Stromal cell of bone marrow (primary cell): ENCODE data around the gene HIVEP3.
"Not testable (repeated sequence)": the region's sequence is repeated elsewhere in the genome, so short reads cannot be mapped to it uniquely, and the experiment has no call there.

Source experiments
- DNase-seq: peaks from one replicate; pipeline ENCODE4 v3.0.0-alpha.2; 2012; ENCODE audit warnings: low read depth

Gene HIVEP3

DNA sequence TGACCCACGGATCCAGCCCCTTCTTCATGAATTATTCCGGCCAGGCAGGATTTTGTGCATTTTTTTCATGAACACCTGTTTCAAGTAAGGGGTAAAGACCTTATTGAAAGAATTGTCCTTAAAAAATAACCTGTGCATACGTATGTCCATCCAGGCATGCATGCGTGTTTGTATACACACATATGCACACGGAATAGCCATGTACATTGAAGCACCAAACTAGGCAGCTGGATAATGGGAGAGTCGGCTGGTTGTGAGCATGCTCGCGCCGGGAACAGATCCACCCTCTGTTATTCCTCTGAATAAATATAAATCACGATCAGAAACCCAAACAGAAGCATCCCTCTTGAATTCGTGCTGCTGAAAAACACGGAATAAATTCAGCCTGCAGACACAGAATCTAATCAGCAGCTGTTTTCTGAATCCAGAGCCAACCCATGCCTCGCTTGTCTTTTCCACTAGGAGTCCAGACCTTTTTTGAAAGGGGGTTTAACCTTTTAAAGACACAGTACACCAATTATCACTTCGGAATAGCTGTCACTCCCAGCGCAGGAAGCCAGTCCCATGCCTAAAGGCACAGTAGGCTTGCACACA lies at the start of gene HIVEP3:
TSS of gene HIVEP3 (minus strand) at position 473 of the 594 bp plus-strand sequence.
- no peak for DNase-seq

DNA sequence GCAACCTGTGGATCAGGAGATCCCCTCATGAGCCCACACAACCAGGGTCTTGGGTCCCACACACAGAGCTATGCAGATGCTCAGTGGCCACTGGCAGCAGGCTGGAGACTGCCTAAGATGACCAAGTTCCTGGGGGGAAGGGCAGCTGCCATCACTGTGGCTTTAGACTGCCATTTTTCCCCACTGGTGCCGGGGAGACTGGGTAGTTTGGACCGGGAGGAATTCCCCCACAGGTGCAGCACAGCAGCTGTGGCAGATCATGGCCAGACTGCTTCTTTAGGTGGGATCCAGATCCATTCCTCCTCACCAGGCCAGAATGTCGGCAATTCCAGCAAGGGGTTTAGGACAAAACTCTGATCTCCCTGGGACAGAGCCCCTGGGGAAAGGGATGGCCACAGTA lies 45.7 kb upstream of the HIVEP3 start:
- no peak for DNase-seq

DNA sequence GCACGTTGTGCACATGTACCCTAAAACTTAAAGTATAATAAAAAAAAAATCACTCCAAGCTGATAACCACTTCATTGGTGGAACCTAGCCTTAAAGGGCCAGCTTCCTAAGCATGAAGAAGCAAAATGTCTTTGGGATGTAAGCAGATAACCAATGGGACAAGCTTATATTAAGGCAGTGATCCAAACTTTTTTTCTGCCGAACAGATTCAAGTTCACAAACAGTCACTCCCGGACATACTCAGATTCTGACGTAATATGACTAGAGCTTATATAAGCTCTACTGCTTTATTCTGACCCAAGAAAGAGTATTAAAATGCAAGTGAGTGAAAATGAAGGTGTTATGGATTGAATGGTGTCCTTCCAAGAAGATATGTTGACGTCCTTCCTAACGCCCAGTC lies 44.9 kb upstream of the HIVEP3 start:
- DNase-seq, result no peak

DNA sequence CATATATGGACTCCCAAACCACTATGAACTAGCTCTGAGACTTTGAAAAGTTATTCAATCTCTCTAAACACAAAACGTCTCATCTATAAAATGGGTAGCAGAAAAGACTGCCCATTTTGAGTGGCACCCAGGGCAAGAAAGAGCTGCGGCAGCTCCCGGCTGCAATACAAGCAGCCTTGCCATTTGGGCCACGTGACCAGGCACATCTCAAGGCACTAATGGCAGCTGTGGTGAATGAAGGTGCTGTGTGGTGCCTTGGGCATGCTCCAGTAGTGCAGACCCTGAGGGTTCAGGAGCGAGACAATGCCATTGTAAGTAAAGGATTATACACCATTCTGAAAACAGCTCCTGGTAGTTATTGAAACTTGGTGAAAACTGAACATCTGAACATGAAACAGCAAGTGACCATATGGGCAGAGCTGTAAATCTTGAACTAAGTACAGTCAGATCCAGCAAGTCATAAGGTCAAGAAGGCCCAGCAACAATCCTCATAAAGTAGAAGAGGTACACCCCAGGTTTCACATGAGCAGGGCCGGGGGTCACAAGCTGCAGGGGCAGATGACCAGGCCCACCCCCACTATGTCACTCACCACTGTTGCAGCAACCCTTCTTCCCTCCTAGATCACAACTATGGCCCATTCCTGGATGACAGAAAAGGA lies 39.4 kb upstream of the HIVEP3 start:
- DNase-seq, result no peak

- peak; percentile 43 for DNase-seq
Observed at GRCh38 chr1:41957568-41957967, 38.8 kb upstream of the HIVEP3 start.

DNA sequence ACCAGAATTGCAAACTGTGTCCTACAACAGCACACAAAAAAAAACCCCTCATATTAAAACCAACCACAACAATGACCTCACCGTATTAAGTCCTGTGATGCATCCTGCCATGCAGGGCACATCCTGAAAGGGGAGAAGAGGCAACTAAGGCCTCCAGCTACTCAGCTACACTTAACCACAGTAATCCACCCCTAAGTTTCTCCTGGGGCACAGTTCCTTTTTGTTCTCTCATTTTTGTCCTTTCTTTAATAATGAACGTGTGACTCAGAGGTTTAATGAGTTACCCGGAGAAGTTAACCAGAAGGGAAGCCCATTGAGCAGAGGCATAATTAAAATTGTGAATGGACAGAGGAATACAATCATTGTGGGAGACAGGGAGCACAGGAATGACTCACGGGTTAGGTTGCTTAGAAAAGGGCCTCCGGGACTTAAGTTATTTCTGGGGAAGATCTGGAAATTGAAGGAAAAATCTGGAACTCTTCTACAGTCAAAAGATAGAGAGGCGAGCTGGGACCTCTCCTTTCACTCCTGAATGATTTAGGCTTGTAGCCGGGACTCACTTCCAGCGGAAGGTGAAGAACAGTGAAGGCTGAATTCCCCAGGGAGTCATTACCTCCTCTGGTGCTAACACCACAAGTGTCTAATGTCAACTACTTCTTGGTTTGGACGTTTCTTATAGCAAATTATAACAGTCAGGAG lies 36.9 kb upstream of the HIVEP3 start:
- peak; percentile 86 for DNase-seq

- DNase-seq, result peak; percentile 6
Observed at GRCh38 chr1:41954533-41954944, 35.8 kb upstream of the HIVEP3 start.

GRCh38 chr1:41953291-41953690 lies 34.6 kb upstream of the HIVEP3 start:
- no peak for DNase-seq

GRCh38 chr1:41952208-41952607 lies 33.5 kb upstream of the HIVEP3 start:
- DNase-seq, result no peak

GRCh38 chr1:41951492-41951891 lies 32.8 kb upstream of the HIVEP3 start:
- not testable (repeated sequence) for DNase-seq

DNA sequence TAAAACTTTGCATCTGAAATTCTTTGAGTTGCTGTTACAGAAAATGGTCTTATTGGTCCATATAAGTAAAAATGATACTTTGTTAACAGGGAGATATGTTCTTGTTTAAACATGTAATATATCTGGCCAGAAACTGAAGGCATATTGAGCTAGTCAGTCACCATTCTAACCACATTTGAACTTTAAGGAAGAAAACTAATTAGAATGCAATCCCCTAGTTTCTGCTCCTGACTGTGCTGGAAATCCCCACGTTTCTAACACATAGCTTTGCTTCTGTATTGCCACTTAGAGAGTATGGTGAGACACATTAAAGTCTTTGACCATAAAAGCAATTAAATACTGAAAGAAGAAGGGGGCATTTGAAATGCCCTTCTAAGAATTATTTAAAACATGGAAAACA lies 32.1 kb upstream of the HIVEP3 start:
- no peak for DNase-seq

DNA sequence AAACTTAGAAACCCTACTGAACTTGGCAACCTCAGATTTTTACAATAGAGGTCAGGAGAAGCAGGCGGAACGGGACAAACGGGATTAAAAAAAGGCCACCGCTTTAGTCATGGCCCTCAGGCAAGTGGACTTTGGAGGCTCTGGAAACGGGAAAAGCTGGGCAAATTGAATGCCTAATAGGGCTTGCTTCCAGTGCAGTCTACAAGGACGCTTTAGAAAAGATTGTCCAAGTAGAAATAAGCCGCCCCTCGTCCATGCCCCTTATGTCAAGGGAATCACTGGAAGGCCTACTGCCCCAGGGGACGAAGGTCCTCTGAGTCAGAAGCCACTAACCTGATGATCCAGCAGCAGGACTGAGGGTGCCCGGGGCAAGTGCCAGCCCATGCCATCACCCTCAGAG lies 27.2 kb upstream of the HIVEP3 start:
- DNase-seq, result not testable (repeated sequence)

DNA sequence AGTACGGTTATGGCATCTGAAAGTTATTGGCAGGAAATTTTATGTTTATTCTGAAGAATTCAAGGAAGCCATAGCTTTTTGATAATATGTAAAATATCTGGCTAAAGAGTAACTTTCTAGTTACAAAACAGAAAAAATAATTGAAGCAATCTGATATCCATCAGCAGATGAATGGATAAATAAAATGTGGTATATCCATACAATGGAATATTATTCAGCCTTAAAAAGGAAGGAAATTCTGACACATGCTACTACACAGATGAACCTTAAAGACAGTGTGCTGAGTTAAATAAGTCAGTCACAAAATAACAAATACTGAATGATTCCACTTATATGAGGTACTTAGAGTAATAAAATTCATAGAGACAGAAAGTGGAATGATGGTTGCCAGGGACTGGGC lies 25.0 kb upstream of the HIVEP3 start:
- no peak for DNase-seq

DNA sequence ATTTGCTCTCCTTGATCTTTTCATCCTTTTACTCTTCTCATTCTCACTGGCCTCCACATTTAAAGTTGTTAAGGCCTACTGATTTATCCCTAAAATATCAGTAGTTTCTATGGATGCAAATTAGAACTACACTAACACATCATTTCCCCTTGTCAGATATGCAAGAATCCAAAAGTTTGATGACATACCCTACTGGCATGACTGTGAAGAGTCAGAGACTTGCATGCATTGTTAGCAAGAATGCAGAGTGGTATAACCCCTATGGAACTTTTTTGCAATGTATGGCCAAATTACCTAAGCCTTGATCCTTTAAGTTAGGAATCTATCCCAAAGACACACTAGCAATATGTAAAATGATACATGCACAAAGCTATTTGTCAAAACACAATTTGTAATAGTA lies 23.6 kb upstream of the HIVEP3 start:
- DNase-seq, result no peak

DNA sequence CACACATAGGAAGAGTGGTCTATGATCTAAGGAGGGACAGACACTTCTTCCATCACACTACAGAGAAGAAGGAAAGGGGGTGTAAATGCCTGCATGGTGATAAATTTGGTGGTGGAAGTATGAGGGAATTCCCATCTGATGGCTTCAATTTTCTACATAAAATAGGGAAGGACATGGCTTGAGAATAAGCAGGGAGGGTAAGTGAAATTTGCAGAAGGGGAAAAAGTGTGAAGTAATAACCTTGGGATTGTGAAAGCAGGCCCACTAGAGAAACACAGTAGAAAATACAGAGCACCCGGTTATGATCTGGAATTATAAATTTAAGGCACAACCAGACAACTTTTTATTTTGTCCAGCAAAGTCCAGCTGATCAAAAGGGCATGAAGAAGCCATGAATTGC lies 22.7 kb upstream of the HIVEP3 start:
- no peak for DNase-seq

GRCh38 chr1:41939194-41939593 lies 20.5 kb upstream of the HIVEP3 start:
- no peak for DNase-seq

GRCh38 chr1:41936107-41936506 lies 17.4 kb upstream of the HIVEP3 start:
- DNase-seq, result no peak

- no peak for DNase-seq
Observed at GRCh38 chr1:41935226-41935625, 16.5 kb upstream of the HIVEP3 start.

DNA sequence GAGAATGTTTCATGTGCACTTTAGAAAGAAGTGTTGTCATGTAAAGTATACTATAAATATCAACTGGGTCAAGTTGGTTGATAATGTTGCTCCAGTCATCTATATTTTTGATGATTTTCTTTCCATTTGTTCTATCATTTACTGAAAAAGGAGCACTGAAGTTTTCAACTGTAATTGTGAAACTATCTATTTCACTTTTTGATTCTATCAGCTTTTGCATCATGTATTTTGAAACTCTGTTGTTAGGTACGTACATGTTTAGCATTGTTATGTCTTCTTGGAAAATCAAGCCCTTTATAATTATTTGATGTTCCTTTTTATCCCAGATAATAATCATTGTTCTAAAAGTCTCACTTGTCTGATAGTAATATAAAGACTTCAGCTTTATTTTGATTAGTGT lies 14.4 kb upstream of the HIVEP3 start:
- DNase-seq, result no peak

- no peak for DNase-seq
Observed at GRCh38 chr1:41931578-41931977, 12.9 kb upstream of the HIVEP3 start.

- no peak for DNase-seq
Observed at GRCh38 chr1:41927118-41927517, 8.4 kb upstream of the HIVEP3 start.

DNA sequence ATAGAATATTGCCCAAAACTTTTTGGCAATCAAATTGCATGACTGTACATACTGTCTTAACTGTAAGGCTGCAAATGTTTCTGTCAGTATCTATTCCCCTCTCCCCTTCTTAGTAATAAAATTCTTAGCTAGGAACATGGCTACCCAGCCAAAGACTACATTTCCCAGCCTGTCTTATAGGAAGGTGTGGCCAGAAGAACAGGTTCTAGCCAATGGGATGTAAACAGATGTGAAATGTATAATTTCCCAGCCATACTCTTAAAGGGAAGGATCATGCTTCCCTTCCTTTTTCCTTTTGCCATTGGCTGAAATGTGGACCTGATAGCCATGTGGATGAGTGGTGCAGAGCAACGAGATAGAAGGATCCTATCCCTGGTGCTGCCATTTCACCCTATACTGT lies 7.0 kb upstream of the HIVEP3 start:
- DNase-seq, result no peak

DNA sequence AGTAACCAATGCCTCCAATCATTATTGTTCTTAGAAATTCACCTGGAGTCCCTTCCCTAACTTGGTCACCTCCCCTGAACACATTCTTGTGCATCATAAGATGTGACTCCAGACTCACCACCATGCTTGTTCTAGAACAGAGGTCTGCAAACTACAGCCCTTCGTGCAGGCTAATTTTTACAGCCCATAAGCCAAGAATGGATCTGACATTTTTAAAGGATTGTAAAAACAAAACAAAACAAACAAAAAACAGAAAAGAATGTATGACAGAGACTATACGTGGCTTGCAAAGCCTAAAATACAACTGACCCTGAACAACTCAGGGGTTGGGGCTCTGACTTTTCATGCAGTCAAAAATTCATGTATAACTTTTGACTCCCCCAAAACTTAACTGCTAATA lies 6.2 kb upstream of the HIVEP3 start:
- no peak for DNase-seq

DNA sequence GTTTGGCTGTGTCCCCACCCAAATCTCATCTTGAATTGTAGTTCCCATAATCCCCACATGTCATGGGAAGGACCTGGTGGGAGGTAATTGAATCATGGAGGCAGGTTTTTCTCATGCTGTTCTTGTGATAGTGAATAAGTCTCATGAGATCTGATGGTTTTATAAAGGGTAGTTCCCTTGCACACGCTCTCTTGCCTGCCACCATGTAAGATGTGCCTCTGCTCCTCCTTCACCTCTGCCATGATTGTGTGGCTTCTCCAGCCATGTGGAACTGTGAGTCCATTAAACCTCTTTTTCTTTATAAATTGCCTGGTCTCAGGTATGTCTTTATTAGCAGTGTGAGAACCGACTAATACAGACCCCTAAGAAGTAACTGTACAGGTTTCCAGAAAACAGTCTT lies 2.5 kb upstream of the HIVEP3 start:
- DNase-seq, result not testable (repeated sequence)
